ENCODE measurements around the gene BIRC6. TPM values are rescaled to one million over a fixed set of nuclear protein-coding genes. Genes with fewer than 3 reads are reported as not detected.

The BIRC6 gene
- total and polyA plus RNA-seq, 2 of the 4 experiments (the other 2 are of a cell fraction), result 26.5 to 316 TPM

DNA sequence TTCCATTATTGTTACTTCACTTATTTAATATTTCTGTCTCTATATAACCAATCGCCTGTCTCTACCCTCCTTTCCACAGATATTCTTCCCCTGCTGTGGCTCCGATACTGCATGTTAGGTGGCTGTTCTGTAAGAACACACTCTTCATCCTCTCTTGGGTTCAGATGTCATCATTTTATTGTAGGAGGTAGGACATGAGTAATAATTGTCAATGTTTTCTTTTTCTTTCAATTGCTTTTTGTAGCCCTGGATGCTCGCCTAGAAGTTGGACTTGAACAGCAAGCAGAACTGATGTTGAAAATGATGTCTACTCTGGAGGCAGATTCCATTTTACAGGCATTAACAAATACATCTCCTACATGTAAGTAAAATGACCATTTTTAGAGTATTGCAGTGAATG is 128.6 kb downstream of the BIRC6 start:
- Histone ChIP-seq H2AK9ac (replicated peaks; ENCODE audit: low read depth, low read length, poor library complexity) (no peak overlapping the region), H3K9me3 (ENCODE audit: control insufficient read depth, insufficient read depth, low read length) (no peaks in the 10 kb centered on the region), H4K91ac (ENCODE audit: insufficient read depth, low read depth, low read length) (no peak overlapping the region), H3K27me3 (ENCODE audit: control insufficient read depth, insufficient read depth, low read length) (no peaks in the 10 kb centered on the region), H3K79me1 (ENCODE audit: low read depth in 1 of 2, low read length in 2 of 2) (peaks cover 19 to 41% of the 10 kb centered on the region in 2 experiments), H3K18ac (ENCODE audit: low read depth, low read length) (no peak overlapping the region; the same call in 1 of the 2 replicates), H3K9ac (ENCODE audit: low read depth, low read length) (no peak overlapping the region), H2AFZ (replicated peaks; ENCODE audit: low read length, poor library complexity) (no peak overlapping the region), H3K4me2 (ENCODE audit: low read depth, low read length) (no peak overlapping the region), H3K56ac (ENCODE audit: extremely low read depth, insufficient read depth, low read length) (no peak overlapping the region), H3K4ac (ENCODE audit: low read depth, low read length) (peak overlapping the region; percentile 44; the same call in 1 of the 2 replicates), H2BK20ac (ENCODE audit: low read depth, low read length) (no peak overlapping the region), H4K5ac (ENCODE audit: low read depth, low read length) (no peak overlapping the region), H2BK15ac (ENCODE audit: low read depth, low read length) (no peak overlapping the region; the same call in 2 of the 3 replicates), H3K36me3 (ENCODE audit: control insufficient read depth, insufficient read depth, low read length) (peaks cover 34% of the 10 kb centered on the region), H3K4me3 (ENCODE audit: insufficient read depth, low read depth, low read length) (no peak overlapping the region), H4K8ac (ENCODE audit: low read depth in 2 of 2, low read length in 2 of 2) (no peak overlapping the region), H4K20me1 (ENCODE audit: insufficient read depth, low read length) (peaks cover 5% of the 10 kb centered on the region; the same call in 1 of the 2 replicates), H2AK5ac (ENCODE audit: low read depth, low read length) (no peak overlapping the region), H3K4me1 (ENCODE audit: control insufficient read depth, insufficient read depth, low read length) (peaks cover 6% of the 10 kb centered on the region), H3K14ac (replicated peaks; ENCODE audit: low read depth, low read length) (no peak overlapping the region), H3K9me1 (ENCODE audit: insufficient read depth, low read length) (peaks cover 3% of the 10 kb centered on the region; the same call in 1 of the 2 replicates), H2BK120ac (ENCODE audit: low read depth, low read length) (no peak overlapping the region), H3K23ac (ENCODE audit: low read depth, low read length) (no peak overlapping the region), H2BK5ac (ENCODE audit: low read depth, low read length, poor library complexity, severe bottlenecking) (no peak overlapping the region), H3K27ac (ENCODE audit: insufficient read depth, low read length) (no peak overlapping the region)
- WGBS, 2 experiments (ENCODE audit: extremely low coverage in 2 of 2, insufficient read length in 1 of 2), result no CpG with 5 or more reads among the region's 3 CpGs
- no peak for TF ChIP-seq CHD1 (IDR thresholded peaks at IDR 0.05; ENCODE audit: low read depth, low read length)
- no peak for TF ChIP-seq MXI1 (IDR thresholded peaks at IDR 0.05; ENCODE audit: borderline replicate concordance, low read depth, low read length)
- no peak for TF ChIP-seq MAFK (IDR thresholded peaks at IDR 0.05; ENCODE audit: low read depth, low read length)
- TF ChIP-seq, protein P1, sequence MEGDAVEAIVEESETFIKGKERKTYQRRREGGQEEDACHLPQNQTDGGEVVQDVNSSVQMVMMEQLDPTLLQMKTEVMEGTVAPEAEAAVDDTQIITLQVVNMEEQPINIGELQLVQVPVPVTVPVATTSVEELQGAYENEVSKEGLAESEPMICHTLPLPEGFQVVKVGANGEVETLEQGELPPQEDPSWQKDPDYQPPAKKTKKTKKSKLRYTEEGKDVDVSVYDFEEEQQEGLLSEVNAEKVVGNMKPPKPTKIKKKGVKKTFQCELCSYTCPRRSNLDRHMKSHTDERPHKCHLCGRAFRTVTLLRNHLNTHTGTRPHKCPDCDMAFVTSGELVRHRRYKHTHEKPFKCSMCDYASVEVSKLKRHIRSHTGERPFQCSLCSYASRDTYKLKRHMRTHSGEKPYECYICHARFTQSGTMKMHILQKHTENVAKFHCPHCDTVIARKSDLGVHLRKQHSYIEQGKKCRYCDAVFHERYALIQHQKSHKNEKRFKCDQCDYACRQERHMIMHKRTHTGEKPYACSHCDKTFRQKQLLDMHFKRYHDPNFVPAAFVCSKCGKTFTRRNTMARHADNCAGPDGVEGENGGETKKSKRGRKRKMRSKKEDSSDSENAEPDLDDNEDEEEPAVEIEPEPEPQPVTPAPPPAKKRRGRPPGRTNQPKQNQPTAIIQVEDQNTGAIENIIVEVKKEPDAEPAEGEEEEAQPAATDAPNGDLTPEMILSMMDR (conservative IDR thresholded peaks at IDR 0.05; ENCODE audit: low read depth, low read length), result no peak
- TF ChIP-seq SMC3 (IDR thresholded peaks at IDR 0.05; ENCODE audit: low read depth, low read length), result no peak
- CTCF ChIA-PET, result no interaction called here
- POLR2A ChIA-PET (ENCODE audit: unreplicated experiment), result no interaction called here
- in situ Hi-C loops (cut with MboI; ENCODE audit: low sequenced_read_pairs), result no loop called here
- BruUV-seq (replicated peaks), result no TSS peak
- ATAC-seq (ENCODE audit: low read depth) (no peak), DNase-seq (peak; percentile 36)
- intact Hi-C loops (cut with micrococcal nuclease), result no loop called here
- dilution Hi-C loops (cut with HindIII; ENCODE audit: low sequenced_read_pairs, unreplicated experiment), result no loop called here
